ENCODE results near the gene ATRN.

GRCh38 chr20:3674995-3675900 is 204.4 kb downstream of the ATRN start:
- TF ChIP-seq, protein P1, sequence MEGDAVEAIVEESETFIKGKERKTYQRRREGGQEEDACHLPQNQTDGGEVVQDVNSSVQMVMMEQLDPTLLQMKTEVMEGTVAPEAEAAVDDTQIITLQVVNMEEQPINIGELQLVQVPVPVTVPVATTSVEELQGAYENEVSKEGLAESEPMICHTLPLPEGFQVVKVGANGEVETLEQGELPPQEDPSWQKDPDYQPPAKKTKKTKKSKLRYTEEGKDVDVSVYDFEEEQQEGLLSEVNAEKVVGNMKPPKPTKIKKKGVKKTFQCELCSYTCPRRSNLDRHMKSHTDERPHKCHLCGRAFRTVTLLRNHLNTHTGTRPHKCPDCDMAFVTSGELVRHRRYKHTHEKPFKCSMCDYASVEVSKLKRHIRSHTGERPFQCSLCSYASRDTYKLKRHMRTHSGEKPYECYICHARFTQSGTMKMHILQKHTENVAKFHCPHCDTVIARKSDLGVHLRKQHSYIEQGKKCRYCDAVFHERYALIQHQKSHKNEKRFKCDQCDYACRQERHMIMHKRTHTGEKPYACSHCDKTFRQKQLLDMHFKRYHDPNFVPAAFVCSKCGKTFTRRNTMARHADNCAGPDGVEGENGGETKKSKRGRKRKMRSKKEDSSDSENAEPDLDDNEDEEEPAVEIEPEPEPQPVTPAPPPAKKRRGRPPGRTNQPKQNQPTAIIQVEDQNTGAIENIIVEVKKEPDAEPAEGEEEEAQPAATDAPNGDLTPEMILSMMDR (IDR thresholded peaks at IDR 0.05; ENCODE audit: borderline replicate concordance, extremely low read depth, low read length, poor library complexity, severe bottlenecking), result peak; percentile 7
- TF ChIP-seq EZH2 (IDR thresholded peaks at IDR 0.05; ENCODE audit: borderline replicate concordance, low read depth, low read length, severe bottlenecking), result no peak
